T-helper 17 cell (primary cell): Measurements from ENCODE around the gene BIRC3. TPM values are rescaled to one million over a fixed set of nuclear protein-coding genes. Genes with fewer than 3 reads are reported as not detected.

Source experiments
- ATAC-seq: fragments of 150-1000 bp; cut with Tn5 transposase; 2 replicates; pipeline ENCODE4 v1.10.0; 2021; ENCODE audit warnings: mild to moderate bottlenecking, moderate library complexity
- DNase-seq, 3 donors: peaks; one replicate each; pipeline versions ENCODE4 v3.0.0 to v3.0.0-alpha.2; 2020 to 2021
- H3K9me3 ChIP-seq: one replicate; pipeline ENCODE4 v1.7.0; 2013; ENCODE audit warnings: low read length, mild to moderate bottlenecking; ENCODE audit not compliant: control insufficient read depth, poor library complexity, severe bottlenecking
- H3K27ac Mint-ChIP-seq: one replicate; pipeline ENCODE4 v1.8.0; 2022; ENCODE audit warnings: mild to moderate bottlenecking, moderate library complexity, mixed read lengths
- H3K27me3 Mint-ChIP-seq: one replicate; pipeline ENCODE4 v1.8.0; 2022; ENCODE audit warnings: mixed read lengths
- H3K36me3 Mint-ChIP-seq: one replicate; pipeline ENCODE4 v1.8.0; 2022; ENCODE audit warnings: low read depth, mixed read lengths
- H3K4me1 Mint-ChIP-seq: one replicate; pipeline ENCODE4 v1.8.0; 2022; ENCODE audit warnings: mild to moderate bottlenecking, mixed read lengths
- H3K4me3 Mint-ChIP-seq: one replicate; pipeline ENCODE4 v1.8.0; 2022; ENCODE audit warnings: mild to moderate bottlenecking, moderate library complexity, mixed read lengths
- total RNA-seq, 4 donors: library from RNA in 2 of 4; stranded (reverse) in 2 of 4; gene quantifications; one replicate each; pipeline ENCODE4 v1.2.3 and lab custom pipeline; 2022 to 2026

Gene BIRC3
- total RNA-seq: 100 to 1,000 TPM; 117 to 139 TPM
- total RNA-seq (lab: John Stamatoyannopoulos, UW): 453 to 573 reads per million in 2 donors

DNA sequence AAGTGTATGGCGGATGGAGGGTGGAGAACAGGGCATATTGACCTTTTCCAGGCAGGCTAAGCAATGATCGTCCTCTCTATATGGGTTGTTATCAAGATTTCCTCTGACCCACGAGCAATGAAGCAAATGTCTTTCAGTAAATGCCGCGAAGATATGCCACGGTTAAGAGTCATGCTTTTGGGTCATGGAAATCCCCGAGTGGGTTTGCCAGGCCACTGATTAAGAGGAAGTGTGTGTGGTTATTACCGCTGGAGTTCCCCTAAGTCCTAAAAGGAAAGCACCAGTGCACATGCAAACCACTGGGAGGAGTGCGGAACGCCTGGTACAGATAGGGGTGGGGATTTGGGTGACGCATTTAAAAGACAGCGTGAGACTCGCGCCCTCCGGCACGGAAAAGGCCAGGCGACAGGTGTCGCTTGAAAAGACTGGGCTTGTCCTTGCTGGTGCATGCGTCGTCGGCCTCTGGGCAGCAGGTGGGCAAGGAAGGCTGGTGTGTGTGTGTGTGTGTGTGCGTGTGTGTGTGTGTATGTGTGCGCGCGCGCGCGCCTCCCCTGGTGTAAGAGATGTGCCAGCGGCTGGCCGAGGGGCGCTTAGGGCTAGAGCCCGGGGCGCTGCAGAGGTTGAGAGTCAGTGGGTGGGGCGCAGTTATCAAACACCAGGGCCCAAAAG is at the start of gene BIRC3:
Gene BIRC3, plus strand, starts transcription at position 386 of the 669 bp plus-strand sequence. CDS start 7,026 bp downstream, outside the sequence.
- DNase-seq: peak; percentile 79 to 88 (median 85)

DNA sequence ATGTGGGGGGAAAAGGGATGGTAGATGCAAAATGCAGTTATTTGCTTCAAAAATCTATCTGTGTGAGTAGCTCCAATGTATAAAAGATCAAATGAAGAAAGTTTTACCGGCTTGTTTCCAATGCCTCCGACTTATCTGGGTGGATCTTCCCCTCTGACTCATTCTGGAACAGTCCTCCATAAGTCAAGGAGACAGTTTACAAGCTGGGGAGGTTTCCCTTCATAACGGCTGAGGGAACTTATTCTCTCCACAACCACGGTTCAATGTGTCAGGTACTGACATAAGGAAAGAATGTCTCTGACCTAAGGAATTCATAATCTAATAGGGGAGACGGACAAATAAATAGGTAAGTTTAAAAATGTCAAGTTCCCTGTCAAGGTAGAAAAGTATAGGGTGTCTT is 49.7 kb upstream of the BIRC3 start:
- H3K9me3 ChIP-seq: no peaks in the 10 kb centered on the region
- ATAC-seq: no peak
- Mint-ChIP-seq H3K4me3 (peak overlapping the region; percentile 49), H3K27me3 (peaks cover 6% of the 10 kb centered on the region), H3K27ac (peak overlapping the region; percentile 89), H3K36me3 (peaks cover 2% of the 10 kb centered on the region), H3K4me1 (peaks cover 22% of the 10 kb centered on the region)
- no peak for DNase-seq

More for the DNA sequence above, at the start of gene BIRC3:
- Mint-ChIP-seq H3K27ac (peak within 1 kb of the TSS; percentile 100), H3K36me3 (peaks cover 28% of the 10 kb centered on the region), H3K27me3 (no peaks in the 10 kb centered on the region), H3K4me1 (peaks cover 57% of the 10 kb centered on the region), H3K4me3 (peak within 1 kb of the TSS; percentile 100)
- peak; percentile 87 for ATAC-seq
- H3K9me3 ChIP-seq: no peaks in the 10 kb centered on the region

DNA sequence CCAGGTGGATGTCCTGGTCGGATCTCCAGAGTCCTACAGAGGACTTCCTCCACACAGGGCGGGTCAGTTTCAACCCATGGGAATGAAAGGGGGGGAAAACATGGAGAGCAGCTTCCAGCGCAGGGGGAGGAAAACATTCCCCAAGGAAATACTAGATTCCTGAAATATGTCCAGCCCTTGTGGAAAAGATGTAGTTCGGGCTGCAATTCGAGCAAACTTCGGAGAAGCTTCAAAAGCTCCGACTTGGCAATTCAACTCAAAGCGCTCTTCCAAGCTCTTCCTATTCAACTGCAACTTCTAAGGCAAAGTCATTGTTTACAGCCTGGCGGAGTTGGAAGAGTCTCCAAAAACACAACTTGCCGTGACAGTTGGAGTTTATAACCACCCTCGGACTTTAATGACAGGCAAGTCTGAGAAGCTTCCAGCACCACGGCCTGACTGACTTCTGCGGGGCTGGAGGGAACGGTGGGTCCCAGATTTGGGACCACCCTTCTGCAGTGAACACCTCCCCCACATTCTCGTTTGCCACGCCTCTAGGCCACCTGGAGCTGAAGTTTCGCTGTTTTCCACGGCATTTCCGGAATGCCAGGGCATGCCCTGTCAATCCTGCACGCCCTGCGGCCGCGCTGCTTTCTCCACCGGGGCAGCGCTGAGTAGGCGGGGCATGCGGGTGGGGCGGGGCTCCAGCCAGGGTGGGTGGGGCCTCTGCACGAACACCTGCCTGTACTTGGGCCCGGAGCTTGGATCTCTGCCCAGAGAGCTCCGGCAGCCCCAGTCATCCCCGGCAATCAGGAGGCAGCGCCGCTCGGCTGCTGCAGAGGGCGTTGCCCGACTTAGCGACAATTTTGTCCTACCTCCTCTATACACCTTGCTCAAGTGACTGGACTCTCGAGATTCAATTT is 49.0 kb upstream of the BIRC3 start:
- ATAC-seq: peak; percentile 100
- Mint-ChIP-seq H3K27ac (peak overlapping the region; percentile 89), H3K4me3 (peak overlapping the region; percentile 91), H3K36me3 (peaks cover 3% of the 10 kb centered on the region), H3K4me1 (peaks cover 24% of the 10 kb centered on the region), H3K27me3 (peaks cover 8% of the 10 kb centered on the region)
- peak; percentile 72 to 83 (median 74) for DNase-seq
- H3K9me3 ChIP-seq: no peaks in the 10 kb centered on the region

DNA sequence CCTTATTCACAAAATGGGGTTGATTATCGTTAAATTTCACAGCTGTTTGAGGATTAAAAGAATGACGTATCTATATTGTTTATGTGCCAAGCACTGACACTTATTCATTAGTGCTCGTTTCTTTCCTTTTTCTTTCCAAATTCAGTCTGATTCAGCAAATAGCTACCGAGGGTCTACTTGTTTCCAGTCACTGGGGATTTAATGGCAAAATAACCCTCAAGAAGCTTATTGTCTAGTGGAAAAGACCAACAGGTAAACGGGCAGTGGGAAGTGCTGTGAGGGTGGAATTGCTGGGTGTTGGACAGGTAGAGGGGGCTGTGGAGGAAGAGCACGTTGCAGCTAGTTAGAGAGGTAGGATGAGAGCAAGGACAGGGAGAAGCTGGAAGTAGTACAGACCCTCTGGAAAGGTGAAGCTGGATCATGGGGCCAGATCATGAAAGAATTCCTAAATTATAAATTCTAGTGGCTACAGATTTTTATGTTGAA is 48.3 kb upstream of the BIRC3 start:
- peak overlapping the region; percentile 91 for H3K4me3 Mint-ChIP-seq
- H3K4me1 Mint-ChIP-seq: peaks cover 24% of the 10 kb centered on the region
- peak overlapping the region; percentile 89 for H3K27ac Mint-ChIP-seq
- ATAC-seq (no peak), DNase-seq (no peak)
- H3K27me3 Mint-ChIP-seq: peaks cover 8% of the 10 kb centered on the region
- H3K9me3 ChIP-seq: no peaks in the 10 kb centered on the region
- peaks cover 3% of the 10 kb centered on the region for H3K36me3 Mint-ChIP-seq

DNA sequence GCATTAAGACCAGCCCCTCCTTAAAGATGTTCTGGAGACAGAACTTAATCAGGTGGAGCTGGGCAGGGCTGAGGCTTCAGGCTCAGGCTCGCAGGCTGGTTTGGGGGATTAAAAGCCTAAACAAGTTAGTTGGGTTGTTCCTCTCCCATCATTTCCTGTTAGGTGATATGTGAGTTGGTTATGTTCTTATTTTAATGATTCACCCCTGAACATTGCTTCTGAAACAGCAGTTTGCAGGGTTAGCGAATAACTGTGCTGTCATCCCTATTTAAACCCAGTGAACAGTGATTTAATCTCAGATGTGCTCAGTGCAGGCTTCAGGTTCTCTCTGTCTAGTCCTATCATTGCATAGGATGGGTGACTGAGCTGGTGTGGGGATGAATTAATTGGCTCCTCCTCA is 47.4 kb upstream of the BIRC3 start:
- DNase-seq (no peak), ATAC-seq (no peak)
- Mint-ChIP-seq H3K27me3 (peaks cover 12% of the 10 kb centered on the region), H3K4me1 (peaks cover 24% of the 10 kb centered on the region), H3K36me3 (peaks cover 3% of the 10 kb centered on the region), H3K27ac (no peak overlapping the region), H3K4me3 (no peak overlapping the region)
- no peaks in the 10 kb centered on the region for H3K9me3 ChIP-seq

DNA sequence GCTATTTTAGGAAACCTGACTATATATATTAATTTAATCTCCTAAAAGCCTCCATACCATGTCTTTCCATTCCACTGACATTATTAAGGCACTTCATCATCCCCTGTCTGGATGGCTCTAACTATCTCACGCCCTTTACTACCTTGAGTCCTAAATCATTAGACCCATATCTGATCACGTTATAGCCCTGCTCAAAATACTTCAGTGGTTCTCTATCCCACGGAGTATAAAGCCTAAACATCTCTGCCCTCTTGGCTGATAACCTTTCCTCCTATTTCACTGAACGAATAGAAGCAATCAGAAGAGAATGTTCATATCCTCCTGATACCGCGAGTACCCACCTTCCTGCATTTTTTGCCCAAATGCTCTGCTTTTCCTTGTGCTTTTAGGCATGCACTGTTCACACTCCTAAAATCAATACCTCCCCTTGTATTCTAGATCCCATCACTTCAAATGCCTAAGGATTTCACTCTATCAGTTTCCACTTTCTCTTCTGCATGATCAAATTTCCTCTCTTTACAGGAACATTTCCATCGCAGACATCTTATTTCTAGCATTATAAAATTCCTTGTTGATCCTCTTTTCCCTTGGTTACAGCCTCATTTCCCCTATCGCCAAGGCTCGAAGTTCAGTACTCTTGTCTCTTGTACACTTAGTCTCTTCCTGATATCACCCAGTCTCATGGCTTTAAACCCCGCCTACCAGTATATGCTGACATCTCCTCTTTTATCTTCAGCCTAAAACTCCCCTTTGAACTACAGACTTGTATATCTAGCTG is 45.0 kb upstream of the BIRC3 start:
- no peak for ATAC-seq
- H3K27me3 Mint-ChIP-seq: peaks cover 28% of the 10 kb centered on the region
- H3K27ac Mint-ChIP-seq: no peak overlapping the region

DNA sequence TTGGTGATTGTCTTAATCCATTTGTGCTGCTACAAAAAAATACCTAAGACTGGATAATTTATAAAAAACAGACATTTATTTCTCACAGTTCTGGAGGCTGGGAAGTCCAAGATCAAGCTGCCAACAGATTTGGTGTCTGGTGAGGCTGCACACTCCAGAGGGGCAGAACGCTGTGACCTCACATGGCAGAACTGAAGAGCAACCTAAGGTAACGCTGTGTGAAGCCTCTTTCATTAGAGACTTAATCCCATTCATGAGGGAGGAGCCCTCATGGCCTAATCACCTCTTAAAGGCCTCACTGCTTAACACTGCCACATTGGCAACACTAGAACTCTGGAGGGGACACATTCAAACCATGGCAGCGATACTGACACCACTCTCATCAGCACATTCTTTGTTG is 42.7 kb upstream of the BIRC3 start:
- Mint-ChIP-seq H3K4me1 (peaks cover 13% of the 10 kb centered on the region), H3K36me3 (peaks cover 6% of the 10 kb centered on the region), H3K27me3 (peaks cover 32% of the 10 kb centered on the region), H3K27ac (no peak overlapping the region), H3K4me3 (no peak overlapping the region)
- DNase-seq (no peak), ATAC-seq (no peak)
- H3K9me3 ChIP-seq: no peaks in the 10 kb centered on the region

More for the DNA sequence above, 45.0 kb upstream of the BIRC3 start:
- Mint-ChIP-seq H3K4me3 (peak overlapping the region; percentile 13), H3K4me1 (peaks cover 27% of the 10 kb centered on the region), H3K36me3 (peaks cover 6% of the 10 kb centered on the region)
- no peaks in the 10 kb centered on the region for H3K9me3 ChIP-seq
- no peak for DNase-seq

DNA sequence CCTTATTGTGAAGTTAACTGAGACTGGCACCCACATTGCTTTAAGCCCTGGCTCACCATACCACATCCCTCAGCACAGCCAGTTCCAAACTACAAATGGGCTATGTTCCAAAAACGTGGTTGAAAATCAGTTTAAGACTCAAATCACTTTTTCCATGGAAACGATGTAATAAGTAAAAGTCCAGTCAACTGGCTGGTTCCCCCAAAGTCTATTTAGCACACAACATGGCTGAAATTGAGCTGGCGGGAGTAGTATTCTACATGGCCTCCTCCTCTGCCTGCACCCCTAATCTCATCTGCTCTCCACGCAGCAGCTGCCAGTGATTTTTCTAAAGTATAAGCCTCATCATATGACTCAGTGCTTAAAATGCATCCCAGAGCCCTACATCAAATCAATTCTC is 40.9 kb upstream of the BIRC3 start:
- no peaks in the 10 kb centered on the region for H3K9me3 ChIP-seq
- Mint-ChIP-seq H3K4me1 (peaks cover 15% of the 10 kb centered on the region), H3K27ac (no peak overlapping the region), H3K4me3 (no peak overlapping the region), H3K27me3 (peaks cover 39% of the 10 kb centered on the region), H3K36me3 (peaks cover 6% of the 10 kb centered on the region)
- DNase-seq (no peak), ATAC-seq (no peak)

DNA sequence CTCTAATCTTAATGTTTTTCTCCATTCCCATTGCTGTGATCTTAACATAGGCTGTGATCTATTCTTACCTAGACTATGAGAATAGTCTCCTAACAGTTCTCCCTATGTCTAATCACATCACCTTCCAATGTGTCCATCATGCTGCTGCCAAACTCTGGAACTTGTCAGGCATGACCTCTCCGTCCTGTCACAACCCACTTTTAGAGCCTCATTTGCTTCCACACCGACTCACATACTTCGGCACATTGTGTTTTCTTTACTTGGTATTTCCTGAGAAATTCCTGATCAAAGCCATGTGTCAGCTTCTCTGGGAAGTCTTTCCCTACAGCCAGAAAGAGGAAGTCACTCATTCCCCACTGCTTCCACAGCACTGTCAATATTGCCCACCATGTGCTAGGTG is 40.5 kb upstream of the BIRC3 start:
- H3K27me3 Mint-ChIP-seq: peaks cover 39% of the 10 kb centered on the region
- H3K9me3 ChIP-seq: no peaks in the 10 kb centered on the region
- ATAC-seq (no peak), DNase-seq (no peak)
- H3K27ac Mint-ChIP-seq: no peak overlapping the region
- H3K4me1 Mint-ChIP-seq: peaks cover 15% of the 10 kb centered on the region
- H3K36me3 Mint-ChIP-seq: peaks cover 6% of the 10 kb centered on the region
- H3K4me3 Mint-ChIP-seq: no peak overlapping the region

DNA sequence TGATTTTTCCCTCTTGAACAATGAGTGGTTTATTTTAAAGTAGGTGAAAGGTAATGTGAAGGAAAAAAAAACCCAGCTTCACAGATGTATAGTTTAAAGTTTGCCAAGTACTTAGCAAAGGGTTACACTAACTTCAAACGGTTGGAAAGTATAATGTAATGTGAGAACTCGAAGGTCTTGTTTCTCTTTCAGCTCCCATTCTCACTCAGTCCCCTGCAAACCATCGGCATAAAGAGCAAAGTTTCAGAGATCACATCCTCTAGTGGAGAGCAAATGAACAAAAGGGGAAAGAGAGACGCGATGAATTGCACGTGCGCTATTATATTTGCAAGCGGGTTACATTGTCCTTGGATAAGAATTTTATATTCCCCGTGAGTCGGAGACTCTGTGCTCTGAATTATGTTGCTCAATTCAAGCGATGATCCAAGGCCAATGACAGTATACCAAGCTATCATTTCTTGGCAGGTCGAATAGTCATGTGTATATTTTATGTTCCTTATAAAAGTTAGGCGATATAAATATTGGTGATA is 37.6 kb upstream of the BIRC3 start:
- H3K4me3 Mint-ChIP-seq: no peak overlapping the region

DNA sequence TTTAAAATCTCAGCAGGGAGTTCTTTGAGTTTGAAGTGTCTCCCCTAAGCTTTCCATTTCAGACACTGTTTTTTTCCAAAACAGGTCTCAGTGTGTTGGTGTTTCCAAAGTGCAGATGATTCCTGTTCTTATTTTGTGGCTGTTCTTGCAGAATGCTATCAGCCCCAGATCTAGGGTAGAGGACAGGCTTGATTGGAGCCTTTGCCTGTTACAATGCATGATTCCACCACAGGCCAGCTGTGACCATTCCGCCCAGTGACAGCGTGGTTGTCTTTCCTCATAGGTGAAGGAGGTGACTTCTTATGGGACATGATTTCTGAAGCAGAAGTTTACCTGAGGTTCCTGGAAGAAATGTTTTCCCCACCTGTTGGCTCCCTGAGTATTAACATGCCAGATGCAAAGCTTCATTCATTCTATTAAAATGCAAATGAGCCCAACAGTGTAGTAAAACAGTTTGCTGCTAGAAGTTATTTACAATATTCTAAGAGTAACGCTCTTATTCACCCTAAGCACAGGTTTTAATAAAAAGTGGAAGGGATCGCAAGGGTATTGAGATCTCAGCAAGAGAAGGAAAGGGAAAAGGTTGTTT is 36.9 kb upstream of the BIRC3 start:
- H3K36me3 Mint-ChIP-seq: peaks cover 2% of the 10 kb centered on the region
- H3K4me1 Mint-ChIP-seq: peaks cover 8% of the 10 kb centered on the region
- H3K4me3 Mint-ChIP-seq: no peak overlapping the region
- H3K9me3 ChIP-seq: no peaks in the 10 kb centered on the region
- no peak for ATAC-seq
- peaks cover 31% of the 10 kb centered on the region for H3K27me3 Mint-ChIP-seq
- H3K27ac Mint-ChIP-seq: no peak overlapping the region
- DNase-seq: no peak

More for the DNA sequence above, 37.6 kb upstream of the BIRC3 start:
- peaks cover 8% of the 10 kb centered on the region for H3K4me1 Mint-ChIP-seq
- peaks cover 32% of the 10 kb centered on the region for H3K27me3 Mint-ChIP-seq
- H3K9me3 ChIP-seq: no peaks in the 10 kb centered on the region
- peaks cover 2% of the 10 kb centered on the region for H3K36me3 Mint-ChIP-seq
- DNase-seq (no peak), ATAC-seq (no peak)
- H3K27ac Mint-ChIP-seq: no peak overlapping the region

DNA sequence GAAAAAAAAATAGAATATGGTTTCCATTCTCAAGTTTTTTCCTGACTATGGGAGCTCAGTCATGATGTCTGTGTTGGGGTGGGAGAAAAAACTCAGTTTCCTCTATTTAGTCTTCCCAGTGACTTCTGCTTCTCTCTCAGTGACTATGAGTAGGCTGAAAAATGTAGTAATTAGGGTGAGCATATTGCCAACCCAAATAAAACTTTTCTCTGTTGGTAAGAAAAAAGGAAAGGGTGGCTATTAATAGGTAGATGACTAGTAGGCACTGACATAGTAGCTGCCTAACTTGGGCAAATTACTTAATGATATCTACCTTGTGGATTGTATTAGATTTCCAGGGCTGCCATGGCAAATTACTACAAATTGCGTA is 34.2 kb upstream of the BIRC3 start:
- Mint-ChIP-seq H3K4me3 (no peak overlapping the region), H3K36me3 (no peaks in the 10 kb centered on the region), H3K27me3 (peaks cover 16% of the 10 kb centered on the region), H3K4me1 (peaks cover 8% of the 10 kb centered on the region), H3K27ac (no peak overlapping the region)
- DNase-seq: no peak
- H3K9me3 ChIP-seq: no peaks in the 10 kb centered on the region
- ATAC-seq: no peak
